ENCODE results near the gene LSM8.

LSM8 gene

DNA sequence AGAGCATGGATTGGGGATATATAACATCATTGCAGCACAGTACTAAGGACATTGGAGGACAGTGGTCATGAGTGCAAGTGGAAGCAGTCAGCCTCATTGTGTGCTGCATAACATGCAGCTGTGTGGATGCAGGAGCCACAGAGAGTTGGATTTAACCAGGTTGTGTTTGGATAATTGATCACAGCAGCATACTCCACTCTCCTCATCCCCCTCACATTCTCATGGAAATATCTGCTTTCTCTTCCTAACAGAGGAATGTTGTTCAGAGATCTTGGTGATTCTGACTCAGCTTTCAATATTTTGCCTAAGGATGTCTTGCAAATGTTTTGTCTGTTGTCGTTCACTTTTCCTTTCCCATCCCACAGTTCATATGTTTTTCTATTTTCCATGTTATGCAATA is 31.8 kb upstream of the LSM8 start:
- TF ChIP-seq, protein P1, sequence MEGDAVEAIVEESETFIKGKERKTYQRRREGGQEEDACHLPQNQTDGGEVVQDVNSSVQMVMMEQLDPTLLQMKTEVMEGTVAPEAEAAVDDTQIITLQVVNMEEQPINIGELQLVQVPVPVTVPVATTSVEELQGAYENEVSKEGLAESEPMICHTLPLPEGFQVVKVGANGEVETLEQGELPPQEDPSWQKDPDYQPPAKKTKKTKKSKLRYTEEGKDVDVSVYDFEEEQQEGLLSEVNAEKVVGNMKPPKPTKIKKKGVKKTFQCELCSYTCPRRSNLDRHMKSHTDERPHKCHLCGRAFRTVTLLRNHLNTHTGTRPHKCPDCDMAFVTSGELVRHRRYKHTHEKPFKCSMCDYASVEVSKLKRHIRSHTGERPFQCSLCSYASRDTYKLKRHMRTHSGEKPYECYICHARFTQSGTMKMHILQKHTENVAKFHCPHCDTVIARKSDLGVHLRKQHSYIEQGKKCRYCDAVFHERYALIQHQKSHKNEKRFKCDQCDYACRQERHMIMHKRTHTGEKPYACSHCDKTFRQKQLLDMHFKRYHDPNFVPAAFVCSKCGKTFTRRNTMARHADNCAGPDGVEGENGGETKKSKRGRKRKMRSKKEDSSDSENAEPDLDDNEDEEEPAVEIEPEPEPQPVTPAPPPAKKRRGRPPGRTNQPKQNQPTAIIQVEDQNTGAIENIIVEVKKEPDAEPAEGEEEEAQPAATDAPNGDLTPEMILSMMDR (IDR thresholded peaks at IDR 0.05; ENCODE audit: low read depth, low read length), result no peak
- H3K4me3 ChIP-seq (ENCODE audit: low read depth, low read length), result no peak overlapping the region
- no peak for DNase-seq (ENCODE audit: low read depth, low spot score)
- in situ Hi-C loops (cut with HindIII; ENCODE audit: low sequenced_read_pairs), result no loop called here

DNA sequence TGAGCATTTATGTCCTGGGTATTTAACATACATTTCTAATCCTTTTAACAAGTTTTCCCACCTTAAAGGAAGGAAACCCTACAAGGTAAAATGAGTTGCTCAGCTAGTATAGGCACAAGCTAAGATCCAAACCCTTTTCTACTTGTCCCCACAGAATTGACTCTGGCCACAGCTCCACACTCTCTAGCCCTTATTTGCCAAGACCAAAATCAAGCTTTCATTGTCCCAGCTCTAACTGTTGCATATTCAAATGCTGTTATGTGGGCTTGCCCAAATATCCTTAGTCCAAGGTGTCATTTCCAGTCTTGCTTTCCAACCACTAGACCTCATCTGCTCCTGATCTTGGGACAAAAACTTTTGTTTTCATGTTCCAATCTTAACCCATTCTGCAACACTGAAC is 31.3 kb upstream of the LSM8 start:
- TF ChIP-seq, protein P1 (IDR thresholded peaks at IDR 0.05; ENCODE audit: low read depth, low read length), result no peak
- in situ Hi-C loops (cut with HindIII; ENCODE audit: low sequenced_read_pairs), result no loop called here
- DNase-seq (ENCODE audit: low read depth, low spot score), result no peak
- H3K4me3 ChIP-seq (ENCODE audit: low read depth, low read length), result no peak overlapping the region

DNA sequence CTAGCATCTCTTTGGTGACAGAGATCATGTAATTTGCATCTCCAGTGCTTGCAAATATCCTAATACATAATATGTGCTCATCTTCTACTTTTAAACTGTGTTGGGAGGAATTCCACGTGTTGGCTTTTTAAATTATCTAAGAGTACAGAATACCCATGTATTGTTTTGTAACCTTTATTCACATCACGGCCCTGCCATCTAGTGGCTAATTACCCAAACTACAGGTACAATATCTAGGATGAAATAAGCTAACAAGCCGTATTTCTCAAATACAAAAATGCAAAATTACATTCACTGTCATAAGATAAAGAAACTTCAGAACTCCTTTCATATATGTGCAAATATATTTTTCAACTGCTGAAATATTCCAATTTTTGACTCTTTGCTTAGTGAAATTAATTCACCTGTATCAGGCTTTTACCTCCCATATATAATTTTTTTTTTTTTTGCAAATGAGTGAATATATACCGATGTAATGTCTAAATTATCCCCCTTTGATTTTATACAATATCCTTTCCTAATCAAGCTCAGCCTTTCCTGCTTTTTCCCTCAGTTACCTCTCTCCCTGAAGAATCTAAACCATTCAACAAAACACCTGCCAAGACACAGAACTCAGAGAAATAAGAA is 30.3 kb upstream of the LSM8 start:
- in situ Hi-C loops (cut with HindIII; ENCODE audit: low sequenced_read_pairs), result no loop called here
- TF ChIP-seq, protein P1 (IDR thresholded peaks at IDR 0.05; ENCODE audit: low read depth, low read length), result peak; percentile 55
- DNase-seq (ENCODE audit: low read depth, low spot score), result peak; percentile 38
- H3K4me3 ChIP-seq (ENCODE audit: low read depth, low read length), result no peak overlapping the region

DNA sequence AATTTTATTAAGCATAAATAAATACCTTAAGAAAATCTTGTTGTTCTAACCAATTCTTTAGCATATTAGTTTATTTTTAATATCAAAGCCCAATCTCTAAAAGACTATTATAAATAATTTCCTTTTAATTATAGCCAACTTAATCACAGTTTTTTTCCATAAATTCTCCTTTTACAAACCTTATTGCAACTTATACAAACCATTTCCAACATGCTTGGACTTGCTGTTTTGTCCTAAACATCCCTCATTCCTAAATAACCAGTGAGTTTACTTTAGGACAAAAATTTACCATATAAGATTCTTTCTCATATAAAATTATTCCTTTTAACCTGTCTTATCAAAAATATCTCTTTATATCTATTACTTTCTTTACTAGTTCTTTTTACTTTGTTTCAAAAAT is 25.2 kb upstream of the LSM8 start:
- TF ChIP-seq, protein P1 (IDR thresholded peaks at IDR 0.05; ENCODE audit: low read depth, low read length), result no peak
- DNase-seq (ENCODE audit: low read depth, low spot score), result peak; percentile 8
- in situ Hi-C loops (cut with HindIII; ENCODE audit: low sequenced_read_pairs), result no loop called here
- no peak overlapping the region for H3K4me3 ChIP-seq (ENCODE audit: low read depth, low read length)

- TF ChIP-seq, protein P1 (IDR thresholded peaks at IDR 0.05; ENCODE audit: low read depth, low read length), result peak; percentile 15
- in situ Hi-C loops (cut with HindIII; ENCODE audit: low sequenced_read_pairs), result no loop called here
- DNase-seq (ENCODE audit: low read depth, low spot score), result no peak
- H3K4me3 ChIP-seq (ENCODE audit: low read depth, low read length), result no peak overlapping the region
Observed at GRCh38 chr7:118169146-118169545, 14.8 kb upstream of the LSM8 start.

GRCh38 chr7:118175740-118176139 is 8.2 kb upstream of the LSM8 start:
- DNase-seq (ENCODE audit: low read depth, low spot score), result no peak

More at GRCh38 chr7:118175740-118176139, 8.2 kb upstream of the LSM8 start:
- in situ Hi-C loops (cut with HindIII; ENCODE audit: low sequenced_read_pairs), result no loop called here
- no peak overlapping the region for H3K4me3 ChIP-seq (ENCODE audit: low read depth, low read length)
- TF ChIP-seq, protein P1 (IDR thresholded peaks at IDR 0.05; ENCODE audit: low read depth, low read length), result no peak

Data from astrocyte of the spinal cord (primary cell).